Esophagus squamous epithelium (tissue), 5 donors: ENCODE results near the gene FAM78A. TPM values are rescaled to one million over a fixed set of nuclear protein-coding genes. Genes with fewer than 3 reads are reported as not detected.
"Not testable (repeated sequence)": the region's sequence is repeated elsewhere in the genome, so short reads cannot be mapped to it uniquely, and the experiment has no call there.

Source experiments
- DNase-seq: peaks from one replicate; lab custom pipeline; 2025; lab: John Stamatoyannopoulos, UW
- H3K27ac ChIP-seq, 4 donors: fragments of 200-600 bp; sonication (generic); one replicate each; pipeline ENCODE4 v1.5.1; 2016 to 2019; ENCODE audit warnings: mild to moderate bottlenecking in 1 of 4
- H3K27me3 ChIP-seq, 4 donors: fragments of 200-600 bp; sonication (generic); 1 replicate in 3 of 4; 2 replicates in 1 of 4; pipeline versions ENCODE4 v1.5.1 to v1.6.0; 2017 to 2021; ENCODE audit warnings: antibody characterized with exemption in 1 of 4
- H3K36me3 ChIP-seq, 3 donors: fragments of 200-600 bp; sonication (generic); one replicate each; pipeline ENCODE4 v1.5.1; 2016 to 2019
- H3K4me1 ChIP-seq, 3 donors: fragments of 200-600 bp; sonication (generic); one replicate each; pipeline ENCODE4 v1.5.1; 2017 to 2019
- H3K4me3 ChIP-seq, 4 donors: fragments of 200-600 bp; sonication (generic); 1 replicate in 3 of 4; 2 replicates in 1 of 4; pipeline ENCODE4 v1.5.1; 2016 to 2019; ENCODE audit warnings: mild to moderate bottlenecking in 2 of 4, moderate library complexity in 1 of 4
- H3K9me3 ChIP-seq, 3 donors: fragments of 200-600 bp; sonication (generic); one replicate each; pipeline ENCODE4 v1.5.1; 2016 to 2019
- POLR2A ChIP-seq, 4 donors: fragments of 450-650 bp; IDR thresholded peaks; one replicate each; pipeline ENCODE4 v1.6.1; 2017; ENCODE audit warnings: antibody characterized with exemption in 4 of 4, mild to moderate bottlenecking in 4 of 4, moderate library complexity in 3 of 4
- WGBS, 2 donors: methylation state at CpG; one replicate each; pipeline ENCODE4 v1.1.5; 2018; 5-methylcytosine and 5-hydroxymethylcytosine counted together
- intact Hi-C: fragments of 100-400 bp; cut with DNase I; formaldehyde crosslinking; loops from one replicate; pipeline ENCODE4 v1.15.0; 2022
- total RNA-seq, 4 donors: library from RNA; depleted of rRNA; stranded (reverse); fragments of >200 nt; gene quantifications; one replicate each; pipeline ENCODE4 v1.1.0, GENCODE V29; 2016
- TF ChIP-seq, protein P1 (sequence below), 6 experiments: fragments of 450-650 bp in 4 of 6; fragments of 200-600 bp in 2 of 6; sonication (generic) in 2 of 6; IDR thresholded peaks; one replicate each; pipeline ENCODE4 v1.5.1; 2016 to 2019; ENCODE audit warnings: antibody characterized with exemption in 6 of 6, mild to moderate bottlenecking in 4 of 6, moderate library complexity in 4 of 6
- donor health status: DM: yes; HTN: yes; CAD: no.

Gene FAM78A
- total RNA-seq, 4 donors from 2014 or later: 0.61 to 2.9 (median 2.0) TPM

DNA sequence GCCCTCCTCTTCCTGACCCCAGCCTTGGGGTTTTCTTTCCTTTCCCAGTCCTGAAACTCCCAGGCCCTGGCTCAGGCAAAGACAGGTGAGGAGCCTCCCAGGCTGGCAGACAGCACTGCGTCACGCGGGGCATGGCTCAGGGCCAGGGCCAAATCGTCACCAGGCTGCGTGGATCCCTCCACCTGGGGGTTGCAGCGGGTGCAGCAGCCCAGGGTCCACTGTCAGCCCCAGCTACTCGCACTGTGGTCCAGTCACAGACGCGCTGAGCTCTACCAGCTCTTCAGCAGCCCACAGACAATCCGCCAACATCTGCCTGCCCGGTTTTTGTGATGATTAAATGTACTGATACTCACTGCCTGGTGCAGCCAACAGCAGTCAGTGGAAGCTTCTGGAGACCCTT, 12.1 kb downstream of the FAM78A start:
- Histone ChIP-seq H3K9me3 (no peaks in the 10 kb centered on the region), H3K4me3 (no peak overlapping the region), H3K4me1 (peaks cover 3 to 18% (median 3%) of the 10 kb centered on the region in 3 donors), H3K27ac (no peak overlapping the region), H3K36me3 (peaks cover 0 to 21% (median 0%) of the 10 kb centered on the region in 3 donors), H3K27me3 (no peaks in the 10 kb centered on the region)
- 66 to 67% methylated on average over 5 to 8 of the region's 11 CpGs for WGBS, 2 donors
- intact Hi-C loops: no loop called here
- TF ChIP-seq, protein P1, sequence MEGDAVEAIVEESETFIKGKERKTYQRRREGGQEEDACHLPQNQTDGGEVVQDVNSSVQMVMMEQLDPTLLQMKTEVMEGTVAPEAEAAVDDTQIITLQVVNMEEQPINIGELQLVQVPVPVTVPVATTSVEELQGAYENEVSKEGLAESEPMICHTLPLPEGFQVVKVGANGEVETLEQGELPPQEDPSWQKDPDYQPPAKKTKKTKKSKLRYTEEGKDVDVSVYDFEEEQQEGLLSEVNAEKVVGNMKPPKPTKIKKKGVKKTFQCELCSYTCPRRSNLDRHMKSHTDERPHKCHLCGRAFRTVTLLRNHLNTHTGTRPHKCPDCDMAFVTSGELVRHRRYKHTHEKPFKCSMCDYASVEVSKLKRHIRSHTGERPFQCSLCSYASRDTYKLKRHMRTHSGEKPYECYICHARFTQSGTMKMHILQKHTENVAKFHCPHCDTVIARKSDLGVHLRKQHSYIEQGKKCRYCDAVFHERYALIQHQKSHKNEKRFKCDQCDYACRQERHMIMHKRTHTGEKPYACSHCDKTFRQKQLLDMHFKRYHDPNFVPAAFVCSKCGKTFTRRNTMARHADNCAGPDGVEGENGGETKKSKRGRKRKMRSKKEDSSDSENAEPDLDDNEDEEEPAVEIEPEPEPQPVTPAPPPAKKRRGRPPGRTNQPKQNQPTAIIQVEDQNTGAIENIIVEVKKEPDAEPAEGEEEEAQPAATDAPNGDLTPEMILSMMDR (IDR thresholded peaks at IDR 0.05): no peak
- TF ChIP-seq POLR2A (IDR thresholded peaks at IDR 0.05): no peak
- DNase-seq: no peak

DNA sequence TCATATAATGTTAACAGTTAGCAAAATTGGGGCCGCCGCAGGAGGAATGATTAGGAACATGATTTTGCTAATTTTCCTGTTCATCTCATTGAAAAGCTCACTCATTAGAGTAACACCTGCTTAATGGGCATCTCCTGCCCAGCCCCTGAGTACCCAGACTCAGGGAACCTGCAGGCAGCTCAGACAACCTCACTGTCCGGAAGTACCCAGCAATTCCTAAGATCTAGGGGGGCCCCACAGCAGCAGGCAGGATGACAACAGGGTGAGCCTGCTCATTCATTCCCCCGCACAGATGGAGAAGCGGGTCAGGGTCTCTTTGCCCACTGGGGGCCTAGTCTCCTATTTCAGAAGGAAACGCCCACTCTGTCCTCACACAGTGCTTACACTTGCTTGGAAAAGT, 12.6 kb downstream of the FAM78A start:
- H3K27ac ChIP-seq: no peak overlapping the region
- no peaks in the 10 kb centered on the region for H3K27me3 ChIP-seq
- no peak overlapping the region for H3K4me3 ChIP-seq
- intact Hi-C loops: no loop called here
- no peak for DNase-seq
- 85 to 89% methylated on average over 5 to 6 of the region's 6 CpGs for WGBS, 2 donors
- H3K9me3 ChIP-seq: no peaks in the 10 kb centered on the region
- no peak for TF ChIP-seq POLR2A (IDR thresholded peaks at IDR 0.05)
- TF ChIP-seq, protein P1 (IDR thresholded peaks at IDR 0.05): no peak
- peaks cover 0 to 24% (median 0%) of the 10 kb centered on the region in 3 donors for H3K36me3 ChIP-seq
- H3K4me1 ChIP-seq: peaks cover 3 to 18% (median 3%) of the 10 kb centered on the region in 3 donors

DNA sequence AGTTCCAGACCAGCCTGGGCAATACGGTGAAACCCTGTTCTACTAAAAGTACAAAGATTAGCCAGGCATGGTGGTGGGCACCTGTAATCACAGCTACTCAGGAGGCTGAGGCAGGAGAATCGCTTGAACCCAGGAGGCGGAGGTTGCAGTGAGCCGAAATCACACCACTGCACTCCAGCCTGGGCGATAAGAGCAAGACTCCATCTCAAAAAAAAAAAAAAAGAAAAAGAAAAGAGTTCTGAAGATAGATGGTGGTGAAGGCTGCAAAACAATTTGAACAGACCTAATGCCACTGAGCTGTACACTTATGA, 13.3 kb downstream of the FAM78A start:
- Histone ChIP-seq H3K36me3 (peaks cover 0 to 24% (median 0%) of the 10 kb centered on the region in 3 donors), H3K4me1 (peaks cover 0 to 18% (median 3%) of the 10 kb centered on the region in 3 donors)
- WGBS, 2 donors: 82 to 87% methylated on average over 4 to 5 of the region's 5 CpGs
- H3K9me3 ChIP-seq, H3K4me3 ChIP-seq, H3K27me3 ChIP-seq, H3K27ac ChIP-seq, DNase-seq, intact Hi-C loops: not testable (repeated sequence)

DNA sequence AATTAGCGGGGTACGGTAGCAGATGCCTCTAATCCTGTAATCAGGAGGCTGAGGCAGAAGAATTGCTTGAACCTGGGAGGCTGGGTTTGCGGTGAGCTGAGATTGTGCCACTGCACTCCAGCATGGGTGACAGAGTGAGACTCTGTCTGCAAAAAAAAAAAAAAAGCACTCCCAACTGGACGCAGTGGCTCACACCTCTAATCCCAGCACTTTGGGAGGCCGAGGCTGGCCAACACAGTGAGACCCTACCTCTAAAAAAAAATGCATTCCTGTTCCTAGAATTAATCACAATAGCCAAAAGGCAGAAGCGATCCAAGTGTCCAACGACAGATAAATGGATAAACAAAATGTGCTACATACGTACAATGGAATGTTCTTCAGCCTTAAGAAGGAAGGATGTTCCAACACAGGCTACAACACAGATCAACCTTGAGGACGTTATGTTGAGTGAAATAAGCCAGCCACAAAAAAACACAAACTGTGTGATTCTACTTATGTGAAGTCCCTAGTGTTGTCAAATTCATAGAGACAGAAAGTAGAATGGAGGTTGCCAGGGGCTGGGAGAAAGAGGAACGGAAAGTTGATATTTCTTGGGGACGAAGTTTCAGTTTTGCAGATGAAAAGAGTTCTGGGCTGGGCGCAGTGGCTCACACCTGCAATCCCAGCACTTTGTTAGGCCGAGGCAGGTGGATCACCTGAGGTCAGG, 13.8 kb downstream of the FAM78A start:
- TF ChIP-seq, protein P1 (IDR thresholded peaks at IDR 0.05): no peak
- peaks cover 0 to 18% (median 3%) of the 10 kb centered on the region in 3 donors for H3K4me1 ChIP-seq
- WGBS, 2 donors: 77 to 84% methylated on average over 12 to 13 of the region's 13 CpGs
- no peaks in the 10 kb centered on the region for H3K9me3 ChIP-seq
- DNase-seq: no peak
- peaks cover 0 to 24% (median 0%) of the 10 kb centered on the region in 3 donors for H3K36me3 ChIP-seq
- intact Hi-C loops: no loop called here
- H3K27ac ChIP-seq: no peak overlapping the region
- H3K27me3 ChIP-seq: no peaks in the 10 kb centered on the region
- no peak overlapping the region for H3K4me3 ChIP-seq

DNA sequence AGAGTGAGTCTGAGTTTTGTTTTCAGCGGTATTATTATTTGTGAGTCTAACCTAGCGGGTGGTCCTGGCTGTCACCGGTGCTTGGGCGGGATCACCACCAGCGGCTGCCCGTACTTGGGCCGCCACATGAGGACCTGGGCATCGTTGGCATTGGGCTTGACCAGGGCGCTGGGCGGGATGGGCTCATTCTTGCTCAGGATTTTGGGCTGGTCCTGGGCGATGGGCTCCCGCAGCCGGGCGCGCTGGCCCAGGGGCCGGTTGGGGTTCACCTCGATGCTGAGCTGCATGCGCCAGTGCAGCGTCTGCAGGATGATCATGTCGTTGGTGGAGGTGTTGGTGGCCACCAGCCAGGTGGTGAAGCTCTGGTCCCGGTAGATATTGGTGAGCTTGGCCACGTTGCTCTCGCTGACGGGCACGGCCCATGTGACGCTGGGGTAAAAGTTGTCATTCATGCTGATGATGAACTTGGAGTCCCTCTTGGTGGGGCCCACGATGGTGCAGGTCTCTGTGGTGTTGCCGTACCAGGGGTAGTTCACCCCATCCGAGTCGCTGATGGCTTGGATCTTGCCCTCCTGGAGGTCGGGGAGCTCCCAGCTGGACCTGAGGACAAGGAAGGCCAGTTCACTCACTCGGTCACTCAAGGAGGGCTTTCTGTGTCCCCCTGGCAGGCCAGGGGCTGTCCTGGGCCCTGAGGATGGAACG, 15.4 kb downstream of the FAM78A start:
- no peak for DNase-seq
- TF ChIP-seq, protein P1 (IDR thresholded peaks at IDR 0.05): no peak
- TF ChIP-seq POLR2A (IDR thresholded peaks at IDR 0.05): no peak
- 90 to 98% methylated on average over 4 to 8 of the region's 33 CpGs for WGBS, 2 donors

More for the DNA sequence above, 15.4 kb downstream of the FAM78A start:
- Histone ChIP-seq H3K27ac (no peak overlapping the region), H3K9me3 (no peaks in the 10 kb centered on the region), H3K4me3 (no peak overlapping the region), H3K4me1 (peaks cover 4 to 15% (median 7%) of the 10 kb centered on the region in 3 donors), H3K36me3 (peaks cover 0 to 24% (median 0%) of the 10 kb centered on the region in 3 donors), H3K27me3 (no peaks in the 10 kb centered on the region)
- intact Hi-C loops: no loop called here
